ENCODE measurements around the gene CIZ1. TPM values are rescaled to one million over a fixed set of nuclear protein-coding genes. Genes with fewer than 3 reads are reported as not detected.
A peak's percentile ranks its signal among the peaks of the same experiment; 100 is the strongest.

Gene CIZ1
- total and polyA plus RNA-seq, 9 of the 15 experiments (the other 6 are each of a cell fraction or from before 2014, with no cell fraction given): 6.6 to 329 (median 87.8) TPM

DNA sequence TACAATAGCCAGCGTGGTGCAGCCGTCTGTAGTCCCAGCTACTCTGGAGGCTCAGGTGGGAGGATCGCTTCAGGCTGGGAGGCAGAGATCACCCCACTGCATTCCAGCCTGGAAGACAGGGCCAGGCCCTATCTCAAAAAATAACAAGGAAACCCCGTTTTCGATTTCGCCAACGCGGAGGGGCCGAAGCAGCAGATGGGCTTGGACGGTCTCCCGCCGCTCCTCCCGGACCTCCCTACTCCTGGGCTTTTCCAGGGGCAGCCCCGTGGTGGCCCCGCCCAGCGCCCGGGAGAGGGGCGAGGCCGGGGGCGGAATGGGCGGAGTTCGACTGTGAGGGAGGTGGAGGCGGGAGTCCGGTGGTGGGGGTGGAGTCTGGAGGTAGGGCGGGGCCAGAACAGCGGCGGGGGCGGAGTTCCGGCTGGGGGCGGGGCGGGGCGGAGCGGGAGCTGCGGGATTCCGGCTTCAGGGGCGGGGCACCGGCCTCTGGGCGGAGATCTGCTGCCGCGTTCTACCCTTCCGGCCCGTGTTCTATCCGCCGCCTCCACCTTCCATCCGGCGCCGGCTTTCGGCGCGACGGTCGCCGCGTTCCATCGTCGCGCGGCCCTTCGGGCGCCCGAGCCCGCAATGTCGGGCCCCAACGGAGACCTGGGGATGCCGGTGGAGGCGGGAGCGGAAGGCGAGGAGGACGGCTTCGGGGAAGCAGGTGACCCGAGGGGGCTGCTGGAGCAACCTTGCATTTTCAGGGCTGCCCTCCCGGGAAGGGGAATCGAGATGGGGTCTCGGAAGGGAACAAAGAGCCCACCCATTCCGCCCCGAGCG lies 31.4 kb downstream of the CIZ1 start, which contains the start of gene BBLN (continued):
- TF ChIP-seq, protein P1, sequence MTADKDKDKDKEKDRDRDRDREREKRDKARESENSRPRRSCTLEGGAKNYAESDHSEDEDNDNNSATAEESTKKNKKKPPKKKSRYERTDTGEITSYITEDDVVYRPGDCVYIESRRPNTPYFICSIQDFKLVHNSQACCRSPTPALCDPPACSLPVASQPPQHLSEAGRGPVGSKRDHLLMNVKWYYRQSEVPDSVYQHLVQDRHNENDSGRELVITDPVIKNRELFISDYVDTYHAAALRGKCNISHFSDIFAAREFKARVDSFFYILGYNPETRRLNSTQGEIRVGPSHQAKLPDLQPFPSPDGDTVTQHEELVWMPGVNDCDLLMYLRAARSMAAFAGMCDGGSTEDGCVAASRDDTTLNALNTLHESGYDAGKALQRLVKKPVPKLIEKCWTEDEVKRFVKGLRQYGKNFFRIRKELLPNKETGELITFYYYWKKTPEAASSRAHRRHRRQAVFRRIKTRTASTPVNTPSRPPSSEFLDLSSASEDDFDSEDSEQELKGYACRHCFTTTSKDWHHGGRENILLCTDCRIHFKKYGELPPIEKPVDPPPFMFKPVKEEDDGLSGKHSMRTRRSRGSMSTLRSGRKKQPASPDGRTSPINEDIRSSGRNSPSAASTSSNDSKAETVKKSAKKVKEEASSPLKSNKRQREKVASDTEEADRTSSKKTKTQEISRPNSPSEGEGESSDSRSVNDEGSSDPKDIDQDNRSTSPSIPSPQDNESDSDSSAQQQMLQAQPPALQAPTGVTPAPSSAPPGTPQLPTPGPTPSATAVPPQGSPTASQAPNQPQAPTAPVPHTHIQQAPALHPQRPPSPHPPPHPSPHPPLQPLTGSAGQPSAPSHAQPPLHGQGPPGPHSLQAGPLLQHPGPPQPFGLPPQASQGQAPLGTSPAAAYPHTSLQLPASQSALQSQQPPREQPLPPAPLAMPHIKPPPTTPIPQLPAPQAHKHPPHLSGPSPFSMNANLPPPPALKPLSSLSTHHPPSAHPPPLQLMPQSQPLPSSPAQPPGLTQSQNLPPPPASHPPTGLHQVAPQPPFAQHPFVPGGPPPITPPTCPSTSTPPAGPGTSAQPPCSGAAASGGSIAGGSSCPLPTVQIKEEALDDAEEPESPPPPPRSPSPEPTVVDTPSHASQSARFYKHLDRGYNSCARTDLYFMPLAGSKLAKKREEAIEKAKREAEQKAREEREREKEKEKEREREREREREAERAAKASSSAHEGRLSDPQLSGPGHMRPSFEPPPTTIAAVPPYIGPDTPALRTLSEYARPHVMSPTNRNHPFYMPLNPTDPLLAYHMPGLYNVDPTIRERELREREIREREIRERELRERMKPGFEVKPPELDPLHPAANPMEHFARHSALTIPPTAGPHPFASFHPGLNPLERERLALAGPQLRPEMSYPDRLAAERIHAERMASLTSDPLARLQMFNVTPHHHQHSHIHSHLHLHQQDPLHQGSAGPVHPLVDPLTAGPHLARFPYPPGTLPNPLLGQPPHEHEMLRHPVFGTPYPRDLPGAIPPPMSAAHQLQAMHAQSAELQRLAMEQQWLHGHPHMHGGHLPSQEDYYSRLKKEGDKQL (CRISPR knock-in tag; IDR thresholded peaks at IDR 0.05; ENCODE audit: borderline replicate concordance): no peak
- no peak for TF ChIP-seq NCOA1 (IDR thresholded peaks at IDR 0.05; ENCODE audit: low read depth)
- no peak for TF ChIP-seq IRF2 (CRISPR knock-in tag; IDR thresholded peaks at IDR 0.05)
- TF ChIP-seq MCM7 (IDR thresholded peaks at IDR 0.05): no peak
- TF ChIP-seq, protein P2, sequence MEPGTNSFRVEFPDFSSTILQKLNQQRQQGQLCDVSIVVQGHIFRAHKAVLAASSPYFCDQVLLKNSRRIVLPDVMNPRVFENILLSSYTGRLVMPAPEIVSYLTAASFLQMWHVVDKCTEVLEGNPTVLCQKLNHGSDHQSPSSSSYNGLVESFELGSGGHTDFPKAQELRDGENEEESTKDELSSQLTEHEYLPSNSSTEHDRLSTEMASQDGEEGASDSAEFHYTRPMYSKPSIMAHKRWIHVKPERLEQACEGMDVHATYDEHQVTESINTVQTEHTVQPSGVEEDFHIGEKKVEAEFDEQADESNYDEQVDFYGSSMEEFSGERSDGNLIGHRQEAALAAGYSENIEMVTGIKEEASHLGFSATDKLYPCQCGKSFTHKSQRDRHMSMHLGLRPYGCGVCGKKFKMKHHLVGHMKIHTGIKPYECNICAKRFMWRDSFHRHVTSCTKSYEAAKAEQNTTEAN (CRISPR knock-in tag; IDR thresholded peaks at IDR 0.05): no peak
- no peak for TF ChIP-seq ZNF121 (CRISPR knock-in tag; conservative IDR thresholded peaks at IDR 0.05)
- TF ChIP-seq ZFP36 (IDR thresholded peaks at IDR 0.05; ENCODE audit: low read depth, low read length, partially characterized antibody): peak; percentile 43
- TF ChIP-seq, protein P3, sequence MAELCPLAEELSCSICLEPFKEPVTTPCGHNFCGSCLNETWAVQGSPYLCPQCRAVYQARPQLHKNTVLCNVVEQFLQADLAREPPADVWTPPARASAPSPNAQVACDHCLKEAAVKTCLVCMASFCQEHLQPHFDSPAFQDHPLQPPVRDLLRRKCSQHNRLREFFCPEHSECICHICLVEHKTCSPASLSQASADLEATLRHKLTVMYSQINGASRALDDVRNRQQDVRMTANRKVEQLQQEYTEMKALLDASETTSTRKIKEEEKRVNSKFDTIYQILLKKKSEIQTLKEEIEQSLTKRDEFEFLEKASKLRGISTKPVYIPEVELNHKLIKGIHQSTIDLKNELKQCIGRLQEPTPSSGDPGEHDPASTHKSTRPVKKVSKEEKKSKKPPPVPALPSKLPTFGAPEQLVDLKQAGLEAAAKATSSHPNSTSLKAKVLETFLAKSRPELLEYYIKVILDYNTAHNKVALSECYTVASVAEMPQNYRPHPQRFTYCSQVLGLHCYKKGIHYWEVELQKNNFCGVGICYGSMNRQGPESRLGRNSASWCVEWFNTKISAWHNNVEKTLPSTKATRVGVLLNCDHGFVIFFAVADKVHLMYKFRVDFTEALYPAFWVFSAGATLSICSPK (IDR thresholded peaks at IDR 0.05; ENCODE audit: borderline replicate concordance): no peak
- TF ChIP-seq STAG1 (CRISPR knock-in tag; IDR thresholded peaks at IDR 0.05; ENCODE audit: borderline replicate concordance): no peak
- TF ChIP-seq RBM39 (optimal IDR thresholded peaks at IDR 0.05; ENCODE audit: low read depth, low read length): no peak
- TF ChIP-seq, protein P4, sequence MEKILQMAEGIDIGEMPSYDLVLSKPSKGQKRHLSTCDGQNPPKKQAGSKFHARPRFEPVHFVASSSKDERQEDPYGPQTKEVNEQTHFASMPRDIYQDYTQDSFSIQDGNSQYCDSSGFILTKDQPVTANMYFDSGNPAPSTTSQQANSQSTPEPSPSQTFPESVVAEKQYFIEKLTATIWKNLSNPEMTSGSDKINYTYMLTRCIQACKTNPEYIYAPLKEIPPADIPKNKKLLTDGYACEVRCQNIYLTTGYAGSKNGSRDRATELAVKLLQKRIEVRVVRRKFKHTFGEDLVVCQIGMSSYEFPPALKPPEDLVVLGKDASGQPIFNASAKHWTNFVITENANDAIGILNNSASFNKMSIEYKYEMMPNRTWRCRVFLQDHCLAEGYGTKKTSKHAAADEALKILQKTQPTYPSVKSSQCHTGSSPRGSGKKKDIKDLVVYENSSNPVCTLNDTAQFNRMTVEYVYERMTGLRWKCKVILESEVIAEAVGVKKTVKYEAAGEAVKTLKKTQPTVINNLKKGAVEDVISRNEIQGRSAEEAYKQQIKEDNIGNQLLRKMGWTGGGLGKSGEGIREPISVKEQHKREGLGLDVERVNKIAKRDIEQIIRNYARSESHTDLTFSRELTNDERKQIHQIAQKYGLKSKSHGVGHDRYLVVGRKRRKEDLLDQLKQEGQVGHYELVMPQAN (IDR thresholded peaks at IDR 0.05; ENCODE audit: borderline replicate concordance): peak; percentile 80; the same call in 1 of the 2 replicates
- TF ChIP-seq TAF7 (tag; IDR thresholded peaks at IDR 0.05): peak; percentile 82; the same call in 1 of the 2 replicates
- no peak for TF ChIP-seq STAT5B (CRISPR knock-in tag; IDR thresholded peaks at IDR 0.05)
- no peak for TF ChIP-seq ILK (tag; IDR thresholded peaks at IDR 0.05; ENCODE audit: borderline replicate concordance, low read depth)
- TF ChIP-seq DMBX1 (CRISPR knock-in tag; IDR thresholded peaks at IDR 0.05; ENCODE audit: borderline replicate concordance): no peak; the same call in 1 of the 2 replicates
- no peak for TF ChIP-seq HNRNPUL1 (IDR thresholded peaks at IDR 0.05; ENCODE audit: low read length)
- no peak for TF ChIP-seq ZFP1 (CRISPR knock-in tag; IDR thresholded peaks at IDR 0.05)
- no peak for TF ChIP-seq CSDE1 (IDR thresholded peaks at IDR 0.05)

All from K562 (cell line).